Keratinocyte (primary cell): ENCODE data around the gene OSBPL10. TPM values are rescaled to one million over a fixed set of nuclear protein-coding genes. Genes with fewer than 3 reads are reported as not detected.

Experiments used
- DNase-seq: peaks from one replicate; pipeline ENCODE4 v3.0.0-alpha.2; 2011; ENCODE audit warnings: low read depth, missing footprints, low spot score
- FAIRE-seq: peaks from 2 replicates; lab custom pipeline; 2011; peaks lifted over from hg19 to GRCh38; lab: Jason Lieb, UNC
- H2AFZ ChIP-seq: 2 replicates; pipeline ENCODE4 v1.6.0; 2012; ENCODE audit warnings: low read length, control low read depth, inconsistent platforms; ENCODE audit not compliant: control insufficient read depth
- H3K27ac ChIP-seq: 2 replicates; pipeline ENCODE4 v1.5.1; 2011; ENCODE audit warnings: low read length; ENCODE audit not compliant: control insufficient read depth, insufficient read depth
- H3K27me3 ChIP-seq: 3 replicates; pipeline ENCODE4 v1.6.0; 2011; ENCODE audit warnings: low read length; ENCODE audit not compliant: control insufficient read depth, insufficient read depth; ENCODE audit errors: extremely low read depth
- H3K36me3 ChIP-seq, 2 experiments: 2 replicates in 1 of 2; 3 replicates in 1 of 2; pipeline ENCODE4 v1.5.1; 2011; ENCODE audit warnings: low read length in 2 of 2, mild to moderate bottlenecking in 1 of 2; ENCODE audit not compliant: control insufficient read depth in 2 of 2, insufficient read depth in 2 of 2; ENCODE audit errors: extremely low read depth in 1 of 2
- H3K4me1 ChIP-seq: 3 replicates; pipeline ENCODE4 v1.5.1; 2011; ENCODE audit warnings: low read length; ENCODE audit not compliant: control insufficient read depth, insufficient read depth; ENCODE audit errors: extremely low read depth
- H3K4me2 ChIP-seq: 3 replicates; pipeline ENCODE4 v1.6.0; 2011; ENCODE audit warnings: low read depth, low read length; ENCODE audit not compliant: control insufficient read depth, insufficient read depth; ENCODE audit errors: extremely low read depth
- H3K4me3 ChIP-seq, 3 experiments: fragments of 200-600 bp in 1 of 3; sonication (generic) in 1 of 3; 2 replicates in 2 of 3; 3 replicates in 1 of 3; pipeline ENCODE4 v1.5.1; 2011 to 2016; ENCODE audit warnings: low read length in 3 of 3, mild to moderate bottlenecking in 3 of 3, control low read depth in 2 of 3, inconsistent platforms in 1 of 3, low read depth in 1 of 3, mixed read lengths in 1 of 3, mixed run types in 1 of 3, moderate library complexity in 1 of 3; ENCODE audit not compliant: control insufficient read depth in 2 of 3, insufficient read depth in 2 of 3; ENCODE audit errors: extremely low read depth in 1 of 3
- H3K79me2 ChIP-seq: 2 replicates; pipeline ENCODE4 v1.6.0; 2012; ENCODE audit warnings: low read length; ENCODE audit not compliant: control insufficient read depth, insufficient read depth
- H3K9ac ChIP-seq: 3 replicates; pipeline ENCODE4 v1.6.0; 2011; ENCODE audit warnings: low read length; ENCODE audit not compliant: control insufficient read depth, insufficient read depth; ENCODE audit errors: extremely low read depth
- H3K9me1 ChIP-seq: 3 replicates; pipeline ENCODE4 v1.6.0; 2011; ENCODE audit warnings: low read length; ENCODE audit not compliant: control insufficient read depth, insufficient read depth; ENCODE audit errors: extremely low read depth
- H3K9me3 ChIP-seq: 2 replicates; pipeline ENCODE4 v1.5.1; 2012; ENCODE audit warnings: low read depth, low read length; ENCODE audit not compliant: control insufficient read depth
- H4K20me1 ChIP-seq: 3 replicates; pipeline ENCODE4 v1.6.0; 2011; ENCODE audit warnings: low read length; ENCODE audit not compliant: control insufficient read depth, insufficient read depth; ENCODE audit errors: extremely low read depth
- CTCF ChIP-seq, 3 experiments: IDR thresholded peaks in 1 of 3; conservative IDR thresholded peaks in 1 of 3; optimal IDR thresholded peaks in 1 of 3; 2 replicates in 2 of 3; 3 replicates in 1 of 3; pipeline versions ENCODE3 to v1.5.1; 2011; ENCODE audit warnings: low read length in 3 of 3, mild to moderate bottlenecking in 3 of 3, moderate library complexity in 2 of 3, control low read depth in 1 of 3, inconsistent platforms in 1 of 3; ENCODE audit not compliant: insufficient read depth in 2 of 3; ENCODE audit errors: extremely low read depth in 1 of 3
- EZH2 ChIP-seq: IDR thresholded peaks from one replicate; pipeline ENCODE4 v1.6.1; 2012; ENCODE audit warnings: inconsistent platforms, mild to moderate bottlenecking, low read length, moderate library complexity
- dilution Hi-C: fragments of 300-500 bp; cut with MboI; formaldehyde crosslinking; loops from one replicate; pipeline ENCODE4 v1.7.0; 2020; ENCODE audit warnings: low sequenced_read_pairs; ENCODE audit not compliant: extremely low pct_ligation_motif_present
- polyA plus RNA-seq, 5 experiments: library from polyadenylated mRNA; depleted of rRNA in 3 of 5; stranded (reverse) in 3 of 5; stranded (forward) in 1 of 5; unstranded in 1 of 5; fragments of >200 nt; gene quantifications; 1 replicate in 1 of 5; 2 replicates in 3 of 5; 3 replicates in 1 of 5; pipeline versions ENCODE4 v1.2.1 to v1.2.3, GENCODE V29; 2011 to 2012; ENCODE audit warnings: missing spikeins in 2 of 5, low read depth in 1 of 5, low replicate concordance in 1 of 5

Gene OSBPL10
- polyA plus RNA-seq, 1 donor (not counting 4 experiments of a cell fraction or from before 2014, with no cell fraction given) = 50.1 TPM

- H3K9me3 ChIP-seq = no peaks in the 10 kb centered on the region
- FAIRE-seq = no peak
Observed at GRCh38 chr3:32022947-32023346, 41.9 kb upstream of the OSBPL10 start.

GRCh38 chr3:32021748-32022147 lies 40.7 kb upstream of the OSBPL10 start:
- Histone ChIP-seq H3K4me1 (no peaks in the 10 kb centered on the region), H3K4me2 (no peak overlapping the region), H3K27ac (no peak overlapping the region), H3K4me3 (no peak overlapping the region), H3K36me3 (no peaks in the 10 kb centered on the region), H3K9me1 (no peaks in the 10 kb centered on the region), H3K79me2 (no peaks in the 10 kb centered on the region), H3K9ac (no peak overlapping the region), H3K27me3 (no peaks in the 10 kb centered on the region), H3K9me3 (no peaks in the 10 kb centered on the region), H4K20me1 (no peaks in the 10 kb centered on the region), H2AFZ (no peak overlapping the region)
- FAIRE-seq = no peak
- no peak for TF ChIP-seq CTCF (optimal IDR thresholded peaks at IDR 0.05 in 1 of 3, IDR thresholded peaks at IDR 0.05 in 1 of 3, conservative IDR thresholded peaks at IDR 0.05 in 1 of 3; ENCODE audit: extremely low read depth in 1 of 3, insufficient read depth in 2 of 3, low read length in 3 of 3)
- no peak for TF ChIP-seq EZH2
- dilution Hi-C loops = loop anchor here (25.0 kb wide), 1 partner anchor 116 kb away; no protein-coding TSS in a partner anchor
- no peak for DNase-seq

More at GRCh38 chr3:32022947-32023346, 41.9 kb upstream of the OSBPL10 start:
- no peak for DNase-seq
- H3K27me3 ChIP-seq = no peaks in the 10 kb centered on the region
- TF ChIP-seq EZH2 = no peak
- TF ChIP-seq CTCF (optimal IDR thresholded peaks at IDR 0.05 in 1 of 3, IDR thresholded peaks at IDR 0.05 in 1 of 3, conservative IDR thresholded peaks at IDR 0.05 in 1 of 3; ENCODE audit: extremely low read depth in 1 of 3, insufficient read depth in 2 of 3, low read length in 3 of 3) = no peak
- H2AFZ ChIP-seq = no peak overlapping the region
- H3K27ac ChIP-seq = no peak overlapping the region
- no peaks in the 10 kb centered on the region for H3K79me2 ChIP-seq
- H3K4me3 ChIP-seq = no peak overlapping the region
- dilution Hi-C loops = loop anchor here (25.0 kb wide), 1 partner anchor 114 kb away; no protein-coding TSS in a partner anchor
- H3K4me2 ChIP-seq = no peak overlapping the region
- no peaks in the 10 kb centered on the region for H3K4me1 ChIP-seq
- H4K20me1 ChIP-seq = no peaks in the 10 kb centered on the region
- no peaks in the 10 kb centered on the region for H3K9me1 ChIP-seq
- H3K9ac ChIP-seq = no peak overlapping the region
- H3K36me3 ChIP-seq = no peaks in the 10 kb centered on the region
